Glutamatergic neuron (in vitro differentiated cells): ENCODE measurements around the gene RBM15B. TPM values are rescaled to one million over a fixed set of nuclear protein-coding genes. Genes with fewer than 3 reads are reported as not detected.
"Not testable (repeated sequence)": the region's sequence is repeated elsewhere in the genome, so short reads cannot be mapped to it uniquely, and the experiment has no call there.

Experiments
- DNase-seq: peaks from one replicate; pipeline ENCODE4 v3.0.0; 2022
- H3K27ac Mint-ChIP-seq: one replicate; pipeline ENCODE4 v1.8.0; 2020; ENCODE audit warnings: mild to moderate bottlenecking, mixed read lengths, inconsistent platforms; ENCODE audit not compliant: unreplicated experiment
- H3K27me3 Mint-ChIP-seq: one replicate; pipeline ENCODE4 v1.8.0; 2020; ENCODE audit warnings: mild to moderate bottlenecking, moderate library complexity, mixed read lengths, inconsistent platforms; ENCODE audit not compliant: unreplicated experiment
- H3K36me3 Mint-ChIP-seq: one replicate; pipeline ENCODE4 v1.8.0; 2020; ENCODE audit warnings: mild to moderate bottlenecking, mixed read lengths, inconsistent platforms; ENCODE audit not compliant: unreplicated experiment
- H3K4me1 Mint-ChIP-seq: one replicate; pipeline ENCODE4 v1.8.0; 2020; ENCODE audit warnings: mild to moderate bottlenecking, low read depth, mixed read lengths, inconsistent platforms; ENCODE audit not compliant: unreplicated experiment
- H3K4me3 Mint-ChIP-seq: one replicate; pipeline ENCODE4 v1.8.0; 2020; ENCODE audit warnings: mild to moderate bottlenecking, mixed read lengths, inconsistent platforms; ENCODE audit not compliant: unreplicated experiment
- H3K9me3 Mint-ChIP-seq: one replicate; pipeline ENCODE4 v1.8.0; 2020; ENCODE audit warnings: mild to moderate bottlenecking, moderate library complexity, mixed read lengths, inconsistent platforms; ENCODE audit not compliant: unreplicated experiment
- total RNA-seq: library from RNA; stranded (reverse); fragmentation: NEBNext Ultra II Directional; extraction: Animal tissue kit (Norgen Biotek cat#: 25700); gene quantifications from one replicate; pipeline ENCODE4 v1.2.1, GENCODE V29; 2021; ENCODE audit not compliant: unreplicated experiment
- TF ChIP-seq, protein P1 (sequence below): fragments of 200-600 bp; sonication (generic); IDR thresholded peaks from one replicate; pipeline ENCODE4 v1.5.0; 2021; ENCODE audit not compliant: partially characterized antibody, unreplicated experiment

RBM15B gene
- total RNA-seq, 1 donor from 2014 or later = 52.5 TPM

DNA sequence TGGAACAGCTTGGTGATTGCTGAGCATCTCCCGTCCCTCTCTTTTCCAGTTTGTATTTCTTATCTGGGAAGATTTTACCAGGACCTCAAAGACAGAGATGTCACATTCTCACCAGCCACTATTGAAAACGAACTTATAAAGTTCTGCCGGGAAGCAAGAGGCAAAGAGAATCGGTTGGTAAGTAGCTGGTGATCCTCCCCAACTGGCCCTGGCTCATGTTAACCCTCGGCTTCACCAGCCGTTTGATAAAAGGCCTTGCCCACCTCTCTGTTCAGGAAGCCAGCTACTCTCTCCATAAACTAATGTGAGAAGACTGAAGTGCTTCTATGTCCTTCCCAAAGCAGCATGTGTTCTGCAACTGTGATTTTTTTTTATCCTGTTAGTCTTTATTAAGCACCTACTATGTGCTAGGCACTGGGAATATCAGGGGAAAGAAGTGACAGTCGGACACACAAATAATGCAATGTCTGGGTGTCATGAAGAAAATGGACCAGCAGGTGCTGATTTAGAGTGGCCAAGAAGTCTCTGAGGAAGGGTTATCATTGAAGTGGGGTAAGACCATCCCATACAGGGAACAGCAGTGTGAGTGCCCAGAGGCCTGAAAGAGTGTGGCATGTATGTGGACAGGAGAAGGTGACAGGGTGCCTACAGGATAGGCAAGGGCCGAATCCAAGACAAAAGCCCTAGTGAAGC is 4.8 kb upstream of the RBM15B start:
- H3K4me1 Mint-ChIP-seq = peaks cover 28% of the 10 kb centered on the region
- H3K36me3 Mint-ChIP-seq = no peaks in the 10 kb centered on the region
- peak overlapping the region; percentile 91 for H3K27ac Mint-ChIP-seq
- H3K27me3 Mint-ChIP-seq = peaks cover 11% of the 10 kb centered on the region
- H3K9me3 Mint-ChIP-seq = peaks cover 10% of the 10 kb centered on the region
- DNase-seq = no peak
- TF ChIP-seq, protein P1, sequence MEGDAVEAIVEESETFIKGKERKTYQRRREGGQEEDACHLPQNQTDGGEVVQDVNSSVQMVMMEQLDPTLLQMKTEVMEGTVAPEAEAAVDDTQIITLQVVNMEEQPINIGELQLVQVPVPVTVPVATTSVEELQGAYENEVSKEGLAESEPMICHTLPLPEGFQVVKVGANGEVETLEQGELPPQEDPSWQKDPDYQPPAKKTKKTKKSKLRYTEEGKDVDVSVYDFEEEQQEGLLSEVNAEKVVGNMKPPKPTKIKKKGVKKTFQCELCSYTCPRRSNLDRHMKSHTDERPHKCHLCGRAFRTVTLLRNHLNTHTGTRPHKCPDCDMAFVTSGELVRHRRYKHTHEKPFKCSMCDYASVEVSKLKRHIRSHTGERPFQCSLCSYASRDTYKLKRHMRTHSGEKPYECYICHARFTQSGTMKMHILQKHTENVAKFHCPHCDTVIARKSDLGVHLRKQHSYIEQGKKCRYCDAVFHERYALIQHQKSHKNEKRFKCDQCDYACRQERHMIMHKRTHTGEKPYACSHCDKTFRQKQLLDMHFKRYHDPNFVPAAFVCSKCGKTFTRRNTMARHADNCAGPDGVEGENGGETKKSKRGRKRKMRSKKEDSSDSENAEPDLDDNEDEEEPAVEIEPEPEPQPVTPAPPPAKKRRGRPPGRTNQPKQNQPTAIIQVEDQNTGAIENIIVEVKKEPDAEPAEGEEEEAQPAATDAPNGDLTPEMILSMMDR = peak; percentile 18
- H3K4me3 Mint-ChIP-seq = peak overlapping the region; percentile 93

DNA sequence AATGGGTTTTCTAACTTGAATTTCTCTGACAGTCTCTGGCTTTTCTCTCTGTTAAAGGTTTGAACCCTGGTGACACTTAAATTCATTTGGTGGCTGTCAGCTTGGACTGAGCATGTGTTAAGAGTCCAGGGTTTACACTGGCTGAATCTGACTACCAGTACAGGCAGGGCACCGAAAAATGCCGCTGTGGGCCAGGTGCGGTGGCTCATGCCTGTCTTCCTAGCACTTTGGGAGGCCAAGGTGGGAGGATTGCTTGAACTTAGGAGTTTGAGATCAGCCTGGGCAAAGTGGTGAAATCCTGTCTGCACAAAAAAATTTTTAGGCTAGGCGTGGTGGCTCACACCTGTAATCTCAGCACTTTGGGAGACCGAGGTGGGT is 4.2 kb upstream of the RBM15B start:
- peak overlapping the region; percentile 43 for H3K27ac Mint-ChIP-seq
- TF ChIP-seq, protein P1 = peak; percentile 4
- peaks cover 9% of the 10 kb centered on the region for H3K27me3 Mint-ChIP-seq
- no peak for DNase-seq
- no peaks in the 10 kb centered on the region for H3K36me3 Mint-ChIP-seq
- H3K4me1 Mint-ChIP-seq = peaks cover 28% of the 10 kb centered on the region
- H3K4me3 Mint-ChIP-seq = peak overlapping the region; percentile 93
- H3K9me3 Mint-ChIP-seq = peaks cover 12% of the 10 kb centered on the region

DNA sequence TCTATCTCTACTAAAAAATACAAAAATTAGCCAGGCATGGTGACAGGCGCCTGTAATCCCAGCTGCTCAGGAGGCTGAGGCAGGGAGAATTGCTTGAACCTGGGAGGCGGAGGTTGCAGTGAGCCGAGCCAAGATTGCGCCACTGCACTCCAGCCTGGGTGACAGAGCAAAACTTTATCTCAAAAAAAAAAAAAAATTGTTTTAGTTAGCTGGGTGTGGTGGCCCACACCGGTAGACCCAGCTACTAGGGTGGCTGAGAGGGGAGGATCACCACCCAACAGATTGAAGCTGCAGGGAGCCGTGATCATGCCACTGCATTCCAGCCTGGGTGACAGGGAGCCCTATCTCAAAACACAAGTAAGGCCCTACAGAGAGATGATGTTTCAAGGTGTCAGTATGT is 3.8 kb upstream of the RBM15B start:
- Mint-ChIP-seq H3K27ac (peak overlapping the region; percentile 28), H3K4me3 (peak overlapping the region; percentile 93), H3K4me1 (peaks cover 28% of the 10 kb centered on the region), H3K9me3 (peaks cover 12% of the 10 kb centered on the region)
- not testable (repeated sequence) for DNase-seq, H3K36me3 Mint-ChIP-seq, H3K27me3 Mint-ChIP-seq

DNA sequence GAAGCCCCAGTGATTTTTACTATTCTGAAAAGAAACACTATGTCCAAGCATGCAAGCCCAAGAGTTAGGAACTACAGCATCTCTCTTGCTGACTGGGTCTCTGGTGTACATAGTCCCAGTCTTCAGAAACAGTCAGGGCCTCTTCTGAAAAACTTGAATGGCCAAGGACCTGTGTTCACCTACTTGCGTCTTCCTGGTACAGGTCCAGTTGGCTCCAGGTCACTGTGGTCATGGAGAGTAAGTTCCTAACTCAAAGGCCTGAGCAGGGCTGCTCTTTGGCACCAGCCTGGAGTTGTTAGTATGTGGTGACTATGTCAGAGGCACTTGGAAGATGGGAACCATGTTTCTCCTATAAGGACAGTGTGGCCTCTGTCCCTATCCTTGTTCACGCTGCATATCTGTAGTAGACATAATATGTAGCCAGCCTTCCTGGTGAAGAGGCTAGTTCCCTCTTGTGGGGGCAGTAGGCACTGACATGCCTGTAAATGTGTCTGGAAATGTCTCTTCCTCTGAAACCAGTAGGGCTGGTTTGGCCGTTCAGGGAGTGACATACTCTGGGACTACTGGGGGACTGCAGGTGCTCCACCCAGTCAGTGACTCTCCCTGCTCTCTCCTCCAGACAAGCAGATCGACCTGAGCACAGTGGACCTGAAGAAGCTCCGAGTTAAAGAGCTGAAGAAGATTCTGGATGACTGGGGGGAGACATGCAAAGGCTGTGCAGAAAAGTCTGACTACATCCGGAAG is 2.6 kb upstream of the RBM15B start:
- Mint-ChIP-seq H3K4me3 (no peak overlapping the region), H3K27me3 (peaks cover 8% of the 10 kb centered on the region), H3K4me1 (peaks cover 26% of the 10 kb centered on the region), H3K36me3 (peaks cover 8% of the 10 kb centered on the region), H3K9me3 (peaks cover 15% of the 10 kb centered on the region), H3K27ac (no peak overlapping the region)
- TF ChIP-seq, protein P1 = no peak
- DNase-seq = no peak

DNA sequence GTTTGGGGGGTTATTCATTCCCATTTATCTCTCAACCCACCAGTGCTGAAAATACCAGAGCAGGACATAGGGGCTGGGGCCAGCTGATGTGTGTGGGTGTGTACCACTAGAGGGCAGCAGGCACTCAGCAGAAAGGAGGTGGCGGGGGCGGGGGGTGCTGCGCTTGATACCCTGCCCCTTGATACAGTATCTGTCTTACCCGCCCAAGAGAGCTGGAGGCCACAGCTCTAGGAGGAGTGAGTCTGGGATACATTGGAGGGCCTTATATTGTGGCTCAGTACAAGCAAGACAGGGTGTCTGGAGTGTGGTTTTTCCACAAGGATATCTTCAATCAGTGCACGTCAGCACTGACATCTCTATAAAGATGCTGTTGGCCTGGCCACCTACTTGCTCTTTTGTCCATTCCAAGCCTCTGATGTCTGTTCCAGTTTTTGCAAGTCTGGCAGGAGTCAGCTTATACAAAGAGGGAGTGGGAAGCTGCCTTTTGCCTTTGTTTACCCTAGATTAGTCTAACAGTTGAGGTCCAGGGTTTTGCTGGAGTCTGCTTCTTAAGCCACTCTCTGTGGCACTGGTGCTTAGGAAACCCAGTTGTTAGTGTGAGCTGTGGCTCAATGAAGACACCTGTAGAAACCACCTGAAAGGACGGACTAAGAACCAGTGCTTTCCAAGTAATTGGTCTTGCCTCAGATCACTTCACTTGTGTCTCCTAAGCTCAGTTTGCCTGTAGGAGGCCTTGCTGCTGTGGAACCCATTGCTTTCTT is 1.5 kb upstream of the RBM15B start:
- TF ChIP-seq, protein P1 = peak; percentile 74
- Mint-ChIP-seq H3K27ac (peak overlapping the region; percentile 43), H3K4me3 (peak overlapping the region; percentile 11), H3K4me1 (peaks cover 29% of the 10 kb centered on the region), H3K36me3 (peaks cover 14% of the 10 kb centered on the region), H3K27me3 (peaks cover 6% of the 10 kb centered on the region), H3K9me3 (peaks cover 16% of the 10 kb centered on the region)
- DNase-seq = peak; percentile 73
